C4-2B (cell line): Measurements from ENCODE around the gene FCER2.
A peak's percentile ranks its signal among the peaks of the same experiment; 100 is the strongest.

ENCODE experiments used
- H3K27ac ChIP-seq: fragments of 450-650 bp; 2 replicates; pipeline ENCODE4 v1.5.1; 2017
- ZFX ChIP-seq: fragments of 450-650 bp; IDR thresholded peaks from 2 replicates; pipeline ENCODE4 v1.6.1; 2017
- TF ChIP-seq, protein P1 (sequence below): fragments of 450-650 bp; conservative IDR thresholded peaks from 2 replicates; pipeline ENCODE4 v1.5.1; 2017; ENCODE audit warnings: mild to moderate bottlenecking

The FCER2 gene

DNA sequence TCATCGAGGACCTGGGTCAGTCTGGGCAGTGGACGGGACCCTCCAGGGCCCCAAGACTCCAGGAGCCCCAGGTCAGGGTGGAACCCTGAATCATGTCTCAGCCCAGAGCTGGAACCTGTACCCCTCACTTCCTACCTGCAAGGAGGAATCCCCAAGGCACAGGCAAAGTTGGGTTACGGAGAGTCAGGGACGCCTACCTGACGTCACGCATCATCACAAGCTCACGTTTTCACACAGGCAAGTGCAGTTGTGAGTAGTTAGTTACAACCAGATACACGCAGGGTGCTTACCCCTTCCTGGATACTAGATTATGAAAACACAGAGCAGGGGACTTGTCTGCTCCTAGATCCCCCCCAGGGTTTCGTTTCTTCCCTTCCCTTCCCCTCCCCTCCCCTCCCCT, 31.1 kb downstream of the FCER2 start:
- no peak for TF ChIP-seq ZFX
- TF ChIP-seq, protein P1, sequence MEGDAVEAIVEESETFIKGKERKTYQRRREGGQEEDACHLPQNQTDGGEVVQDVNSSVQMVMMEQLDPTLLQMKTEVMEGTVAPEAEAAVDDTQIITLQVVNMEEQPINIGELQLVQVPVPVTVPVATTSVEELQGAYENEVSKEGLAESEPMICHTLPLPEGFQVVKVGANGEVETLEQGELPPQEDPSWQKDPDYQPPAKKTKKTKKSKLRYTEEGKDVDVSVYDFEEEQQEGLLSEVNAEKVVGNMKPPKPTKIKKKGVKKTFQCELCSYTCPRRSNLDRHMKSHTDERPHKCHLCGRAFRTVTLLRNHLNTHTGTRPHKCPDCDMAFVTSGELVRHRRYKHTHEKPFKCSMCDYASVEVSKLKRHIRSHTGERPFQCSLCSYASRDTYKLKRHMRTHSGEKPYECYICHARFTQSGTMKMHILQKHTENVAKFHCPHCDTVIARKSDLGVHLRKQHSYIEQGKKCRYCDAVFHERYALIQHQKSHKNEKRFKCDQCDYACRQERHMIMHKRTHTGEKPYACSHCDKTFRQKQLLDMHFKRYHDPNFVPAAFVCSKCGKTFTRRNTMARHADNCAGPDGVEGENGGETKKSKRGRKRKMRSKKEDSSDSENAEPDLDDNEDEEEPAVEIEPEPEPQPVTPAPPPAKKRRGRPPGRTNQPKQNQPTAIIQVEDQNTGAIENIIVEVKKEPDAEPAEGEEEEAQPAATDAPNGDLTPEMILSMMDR: no peak

DNA sequence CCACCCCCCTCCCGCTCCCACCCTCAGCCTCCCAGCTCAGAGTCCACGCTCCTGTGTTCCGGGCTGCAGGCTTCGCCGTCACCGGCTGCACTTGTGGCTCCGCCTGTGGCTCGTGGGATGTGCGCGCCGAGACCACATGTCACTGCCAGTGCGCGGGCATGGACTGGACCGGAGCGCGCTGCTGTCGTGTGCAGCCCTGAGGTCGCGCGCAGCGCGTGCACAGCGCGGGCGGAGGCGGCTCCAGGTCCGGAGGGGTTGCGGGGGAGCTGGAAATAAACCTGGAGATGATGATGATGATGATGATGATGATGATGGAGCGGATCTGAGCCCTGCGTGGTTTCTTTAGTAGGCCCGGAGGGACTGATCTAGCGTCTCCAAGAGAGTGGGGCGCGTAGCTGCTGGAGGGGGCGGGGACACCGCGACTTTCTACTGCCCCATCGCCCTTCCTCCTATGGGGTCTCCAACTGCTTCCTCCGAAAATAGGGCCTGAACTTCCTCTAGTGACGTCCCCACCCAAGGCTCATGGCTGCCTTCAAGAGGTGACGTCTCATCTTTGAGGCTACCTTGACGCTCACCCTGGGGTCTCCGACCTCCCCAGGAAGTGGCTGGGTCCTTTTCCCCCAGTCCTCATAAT, 31.7 kb downstream of the FCER2 start:
- no peak overlapping the region for H3K27ac ChIP-seq
- TF ChIP-seq, protein P1: no peak
- no peak for TF ChIP-seq ZFX

More for the DNA sequence above, 31.1 kb downstream of the FCER2 start:
- no peak overlapping the region for H3K27ac ChIP-seq

DNA sequence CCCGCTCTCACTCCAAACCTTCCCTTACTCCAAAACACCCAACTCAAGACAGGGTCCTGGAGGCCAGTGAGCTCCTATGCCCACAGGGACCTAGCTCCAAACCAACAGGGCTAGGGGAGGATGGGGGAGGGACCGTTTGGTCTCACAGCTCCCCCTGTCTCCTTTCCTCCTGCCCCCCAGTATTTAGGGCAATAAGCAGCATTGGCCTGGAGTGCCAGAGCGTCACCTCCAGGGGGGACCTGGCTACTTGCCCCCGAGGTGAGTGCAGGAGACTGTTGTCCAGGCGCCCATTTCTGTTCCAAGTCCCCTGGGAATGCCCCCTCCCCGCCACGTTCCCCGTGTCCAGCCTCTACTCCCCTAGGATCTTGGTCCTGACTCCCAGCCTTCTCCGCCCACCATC, 32.3 kb downstream of the FCER2 start:
- TF ChIP-seq, protein P1: no peak
- TF ChIP-seq ZFX: no peak
- H3K27ac ChIP-seq: no peak overlapping the region

DNA sequence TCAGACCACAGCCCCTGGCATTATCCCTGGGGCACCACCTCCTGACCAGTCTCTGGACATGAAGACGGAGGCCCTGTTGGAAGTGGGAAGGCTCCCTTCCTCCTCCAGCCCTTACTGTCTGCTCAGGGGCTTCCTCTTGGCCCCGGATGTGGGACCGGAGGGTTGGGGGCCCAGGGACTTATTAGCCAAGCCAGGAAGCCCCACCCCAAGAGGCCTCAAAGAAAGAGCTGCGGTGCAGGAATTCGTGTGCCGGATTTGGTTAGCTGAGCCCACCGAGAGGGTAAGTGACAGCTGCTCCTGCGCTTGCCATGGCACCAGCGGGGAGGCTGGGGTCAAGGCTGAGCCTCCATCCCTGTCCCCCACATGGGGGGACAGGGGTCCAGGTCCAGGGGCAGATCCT, 33.1 kb downstream of the FCER2 start, which contains the start of gene RETN:
Gene RETN (plus strand): TSS at position 208 of the 400 bp plus-strand sequence. CDS start 278 bp downstream, outside the sequence.
- TF ChIP-seq, protein P1: no peak
- TF ChIP-seq ZFX: no peak
- no peak within 1 kb of the TSS for H3K27ac ChIP-seq

DNA sequence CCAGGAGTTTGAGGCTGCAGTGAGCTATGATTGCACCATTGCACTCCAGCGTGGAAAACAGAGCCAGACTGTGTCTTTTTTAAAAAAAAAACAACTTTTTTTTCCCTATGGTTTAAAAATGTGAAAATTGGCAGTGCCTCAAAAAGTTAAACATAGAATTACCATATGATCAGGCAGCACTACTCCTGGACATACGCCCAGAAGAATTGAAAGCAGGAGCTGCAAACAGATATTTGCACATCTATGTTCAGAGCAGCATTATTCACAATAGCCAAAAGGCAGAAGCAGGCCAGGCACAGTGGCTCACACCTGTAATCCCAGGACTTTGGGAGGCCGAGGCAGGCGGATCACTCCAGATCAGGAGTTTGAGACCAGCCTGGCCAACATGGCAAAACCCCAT, 36.9 kb downstream of the FCER2 start:
- H3K27ac ChIP-seq: peak overlapping the region; percentile 42
- TF ChIP-seq, protein P1: no peak
- no peak for TF ChIP-seq ZFX

DNA sequence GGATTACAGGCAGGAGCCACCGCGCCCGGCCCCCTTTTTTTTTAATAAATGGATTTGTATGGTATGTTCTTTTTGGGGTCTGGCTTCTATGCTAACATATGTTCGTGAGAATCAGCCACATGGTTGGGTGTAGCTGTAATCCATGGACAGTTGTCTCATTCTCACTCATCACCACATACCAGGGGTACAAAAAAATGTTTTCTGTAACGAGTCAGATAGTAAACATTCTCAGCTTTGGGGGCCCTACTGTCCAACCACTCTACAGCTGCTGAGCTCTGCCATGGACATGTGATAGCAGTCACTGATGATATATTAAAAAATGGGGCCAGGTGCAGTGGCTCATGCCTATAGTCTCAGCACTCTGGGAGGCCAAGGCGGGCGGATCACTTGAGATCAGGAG, 38.2 kb downstream of the FCER2 start:
- H3K27ac ChIP-seq: no peak overlapping the region
- TF ChIP-seq ZFX: no peak
- TF ChIP-seq, protein P1: no peak

DNA sequence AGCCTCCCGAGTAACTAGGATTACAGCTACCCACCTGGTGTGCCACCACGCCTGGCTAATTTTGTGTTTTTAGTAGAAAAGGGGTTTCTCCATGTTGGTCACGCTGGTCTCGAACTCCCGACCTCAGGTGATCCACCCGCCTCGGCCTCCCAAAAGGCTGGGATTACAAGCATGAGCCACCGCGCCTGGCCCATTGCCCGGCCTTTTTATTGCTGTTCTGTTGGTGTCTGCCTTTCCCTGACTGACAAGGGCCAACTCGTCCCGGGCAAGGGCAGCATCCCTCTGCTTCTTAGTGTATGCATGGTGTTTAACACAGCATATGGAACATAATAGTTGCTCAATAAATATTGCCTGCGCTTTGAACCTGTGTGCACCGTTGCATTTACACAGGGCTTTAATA, 39.3 kb downstream of the FCER2 start:
- TF ChIP-seq, protein P1: no peak
- TF ChIP-seq ZFX: no peak
- no peak overlapping the region for H3K27ac ChIP-seq
